Jurkat, Clone E6-1 (cell line): ENCODE results near the gene HOXD9.

Experiments used
- DNase-seq: peaks from one replicate; pipeline ENCODE4 v3.0.0-alpha.2; 2011; ENCODE audit warnings: low read depth, low spot score
- H3K4me3 ChIP-seq: 2 replicates; pipeline ENCODE4 v1.5.1; 2011; ENCODE audit warnings: mild to moderate bottlenecking, low read length, control low read depth, moderate library complexity

The HOXD9 gene

DNA sequence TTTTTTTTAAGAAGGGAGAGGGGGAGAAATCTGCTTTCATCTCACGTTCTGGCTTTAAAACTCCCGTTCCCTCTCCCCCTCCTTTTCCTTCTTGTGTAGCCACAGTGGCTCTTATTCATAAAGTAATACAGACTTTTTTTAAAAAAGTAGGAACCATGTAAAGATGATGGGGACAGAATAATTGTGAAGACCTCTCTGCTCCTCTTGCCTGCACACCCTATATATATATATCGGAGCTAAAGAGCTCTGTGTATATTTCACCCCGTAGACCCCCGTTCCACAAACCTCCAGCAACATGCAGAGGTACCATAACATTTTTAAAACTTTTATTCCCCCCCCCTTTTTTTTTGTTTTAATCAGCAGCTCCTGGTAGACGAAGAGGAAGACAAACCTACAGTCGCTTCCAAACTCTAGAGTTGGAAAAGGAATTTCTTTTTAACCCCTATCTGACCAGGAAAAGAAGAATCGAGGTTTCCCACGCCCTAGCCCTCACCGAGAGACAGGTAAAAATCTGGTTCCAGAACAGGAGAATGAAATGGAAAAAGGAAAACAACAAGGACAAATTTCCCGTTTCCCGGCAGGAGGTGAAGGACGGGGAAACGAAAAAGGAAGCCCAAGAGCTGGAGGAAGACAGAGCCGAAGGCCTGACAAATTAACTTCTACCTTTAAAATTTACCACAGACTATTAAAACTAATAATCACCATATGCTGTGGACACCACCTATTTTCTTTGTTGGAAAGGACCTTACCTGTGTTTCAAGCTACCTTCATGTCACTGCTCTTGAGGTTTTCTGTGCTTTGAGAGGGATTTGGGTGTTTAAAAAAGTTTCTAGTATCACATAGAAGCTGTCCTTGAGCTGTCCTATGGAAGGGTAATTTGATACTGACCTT lies 8.7 kb downstream of the HOXD9 start:
- DNase-seq, result no peak
- H3K4me3 ChIP-seq, result peak overlapping the region; percentile 22; the same call in 1 of the 2 replicates

DNA sequence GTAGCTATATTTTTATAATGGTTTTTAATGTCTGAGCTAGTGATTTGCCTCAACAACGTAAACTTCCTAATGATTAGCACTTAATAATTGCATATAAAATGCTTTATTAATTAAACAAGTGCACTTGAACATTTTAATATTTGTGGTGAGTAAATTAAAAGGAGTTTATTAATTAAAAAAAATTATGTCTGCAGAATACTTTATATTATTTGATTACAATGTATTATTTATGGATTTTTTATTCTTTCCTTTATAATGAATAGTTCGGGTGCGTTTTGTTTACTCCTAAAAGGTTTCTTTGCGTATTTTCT lies 9.3 kb downstream of the HOXD9 start:
- no peak for DNase-seq
- 0 out of 2 replicates have a peak overlapping the region, but pooled peaks have one; percentile 5 for H3K4me3 ChIP-seq

- peak; percentile 28 for DNase-seq
- H3K4me3 ChIP-seq, result peak overlapping the region; percentile 5; the same call in 1 of the 2 replicates
These were observed 10.0 kb downstream of the HOXD9 start for GRCh38 chr2:176132205-176133171.

GRCh38 chr2:176133389-176133788 lies 10.9 kb downstream of the HOXD9 start:
- no peak overlapping the region for H3K4me3 ChIP-seq
- no peak for DNase-seq

- no peak overlapping the region for H3K4me3 ChIP-seq
- DNase-seq, result no peak
These were observed 11.5 kb downstream of the HOXD9 start for GRCh38 chr2:176134035-176134434.

- DNase-seq, result no peak
- H3K4me3 ChIP-seq, result no peak overlapping the region
These were observed 12.5 kb downstream of the HOXD9 start for GRCh38 chr2:176135035-176135440.

- no peak overlapping the region for H3K4me3 ChIP-seq
- DNase-seq, result no peak
These were observed 14.1 kb downstream of the HOXD9 start for GRCh38 chr2:176136374-176137251.

DNA sequence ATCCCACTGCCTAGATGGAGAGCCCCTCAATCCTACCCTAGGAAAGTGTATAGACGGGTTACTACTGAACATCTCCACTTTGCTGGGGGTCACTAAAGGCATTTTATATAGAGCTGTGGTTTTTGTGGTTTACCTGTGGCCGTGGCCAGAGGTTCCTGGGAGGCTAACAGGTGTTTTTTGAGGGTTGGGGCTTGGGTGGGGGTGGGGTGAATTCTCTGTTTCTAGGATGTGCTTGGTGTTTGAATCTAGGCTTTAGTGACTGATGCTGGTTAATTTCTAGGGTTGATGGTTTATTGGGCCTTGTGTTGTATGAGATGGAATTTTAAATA lies 14.7 kb downstream of the HOXD9 start:
- no peak for DNase-seq
- H3K4me3 ChIP-seq, result no peak overlapping the region

GRCh38 chr2:176137906-176138305 lies 15.4 kb downstream of the HOXD9 start:
- DNase-seq, result no peak
- no peak overlapping the region for H3K4me3 ChIP-seq

DNA sequence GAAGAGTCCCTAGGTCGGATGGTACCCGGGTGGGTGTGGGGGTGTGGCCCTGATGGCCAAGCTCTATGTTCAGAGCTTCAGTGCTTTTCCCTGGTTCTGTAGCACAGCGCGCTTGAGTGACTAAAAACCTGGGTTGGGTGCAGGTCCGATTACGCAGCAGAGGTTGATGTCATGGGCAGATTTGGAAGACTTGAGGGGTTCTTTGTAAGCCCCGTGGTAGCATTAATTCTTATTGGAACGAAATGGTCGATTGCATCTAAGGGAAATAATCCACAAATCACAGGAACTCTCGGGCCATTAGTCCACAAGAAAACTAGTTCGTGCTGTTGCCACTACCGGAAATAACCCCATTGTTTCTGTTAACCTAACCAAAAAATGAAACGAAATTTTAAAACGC lies 16.0 kb downstream of the HOXD9 start:
- H3K4me3 ChIP-seq, result no peak overlapping the region
- DNase-seq, result no peak

DNA sequence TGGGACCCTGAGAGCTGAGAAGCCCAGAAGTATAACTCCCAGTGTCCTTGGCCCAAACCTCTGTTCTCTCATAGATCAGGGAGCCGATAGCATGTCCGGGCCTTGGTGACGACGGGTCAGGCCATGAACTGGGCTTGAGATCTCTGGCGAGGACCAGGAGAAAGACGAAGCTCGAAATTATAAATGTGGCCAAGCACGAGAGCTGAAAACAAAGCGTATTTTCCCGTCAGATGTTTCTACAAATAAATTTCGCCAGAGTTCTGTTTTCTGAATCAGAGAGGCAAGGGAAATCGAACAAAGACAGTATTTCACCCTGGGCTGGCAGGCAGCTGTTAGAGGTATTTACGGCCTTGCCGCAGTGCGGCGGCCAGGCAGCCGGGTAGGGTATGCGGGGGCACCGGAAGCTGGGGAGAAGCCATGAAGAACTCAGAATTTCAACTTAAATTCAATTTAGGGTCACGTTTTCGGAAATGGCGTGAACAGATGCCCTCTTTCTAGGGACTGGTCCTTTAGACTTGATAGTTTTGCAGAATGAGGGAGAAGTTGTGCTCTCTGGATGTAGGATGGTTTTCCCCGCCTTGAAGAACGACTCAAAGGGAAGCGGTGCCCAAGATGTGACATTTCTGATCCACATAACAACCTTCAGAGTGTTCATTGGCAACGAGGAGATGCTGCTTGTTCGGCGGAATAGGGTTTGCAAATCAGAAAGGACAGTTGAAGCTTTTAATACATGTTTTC lies 16.6 kb downstream of the HOXD9 start:
- no peak for DNase-seq
- H3K4me3 ChIP-seq, result no peak overlapping the region

DNA sequence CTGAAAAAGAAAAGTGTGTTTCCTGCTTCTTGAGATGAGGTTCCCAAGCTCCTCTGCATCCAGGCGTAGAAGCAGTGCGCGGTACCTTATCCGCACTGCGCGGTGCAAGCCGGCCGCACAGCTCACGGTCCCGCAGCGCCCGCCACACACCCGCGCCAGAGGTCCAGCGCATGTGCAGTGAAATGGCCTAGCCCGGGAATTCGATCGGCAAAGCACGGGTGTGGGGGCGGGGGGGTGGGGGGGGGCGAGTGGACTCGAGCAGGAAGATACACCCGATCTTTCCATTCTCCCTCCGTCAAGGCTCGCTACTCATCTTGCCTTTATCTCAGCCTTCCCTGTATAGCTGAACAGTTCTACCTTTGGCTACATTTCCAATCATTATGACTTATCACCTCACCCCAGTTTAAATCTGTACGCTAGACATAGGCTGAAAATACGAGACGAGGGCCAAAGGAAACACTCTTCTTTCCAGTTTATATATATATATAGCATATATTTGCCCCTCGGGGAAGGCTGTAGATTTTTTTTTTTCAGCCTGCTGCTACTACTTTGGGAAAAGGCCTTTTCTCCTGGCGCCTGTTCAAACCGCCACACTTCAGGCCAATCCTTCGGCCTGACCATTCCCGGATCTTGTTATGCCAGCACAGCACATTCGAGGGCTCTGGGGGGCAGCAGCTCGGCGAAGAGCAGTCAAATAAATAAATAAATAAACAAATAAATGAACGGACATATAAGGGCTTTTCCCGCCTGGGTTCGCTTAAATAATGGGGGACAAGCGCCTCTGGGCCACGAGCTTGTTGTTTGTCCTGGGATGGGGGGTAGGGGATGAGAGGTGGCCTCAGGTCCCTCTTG lies 17.4 kb downstream of the HOXD9 start:
- DNase-seq, result no peak
- H3K4me3 ChIP-seq, result peak overlapping the region; percentile 49

- peak; percentile 80 for DNase-seq
- H3K4me3 ChIP-seq, result peak overlapping the region; percentile 49
These were observed 18.2 kb downstream of the HOXD9 start for GRCh38 chr2:176140513-176141317.

DNA sequence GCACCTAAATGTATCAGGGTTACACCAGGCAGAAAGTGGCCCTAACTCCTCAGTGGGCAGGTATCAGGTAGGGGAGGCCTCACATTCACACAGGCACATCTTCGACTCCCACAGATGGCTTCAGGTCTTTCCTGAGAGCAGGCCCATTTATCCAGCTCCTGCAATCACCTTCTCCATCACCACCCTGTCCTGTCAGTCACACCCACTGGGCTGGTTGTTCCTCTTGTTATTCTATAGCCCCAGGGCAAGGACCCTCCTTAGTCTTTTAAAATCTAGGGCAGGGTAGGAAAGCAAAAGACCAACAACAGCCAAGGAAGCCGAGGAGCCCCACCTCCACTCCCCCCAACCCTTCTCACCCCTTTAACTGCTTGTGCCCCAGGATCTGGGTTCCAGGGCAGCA lies 19.8 kb downstream of the HOXD9 start:
- no peak overlapping the region for H3K4me3 ChIP-seq
- no peak for DNase-seq

GRCh38 chr2:176145085-176145969 lies 22.8 kb downstream of the HOXD9 start:
- DNase-seq, result no peak
- H3K4me3 ChIP-seq, result no peak overlapping the region

GRCh38 chr2:176146101-176146500 lies 23.6 kb downstream of the HOXD9 start:
- H3K4me3 ChIP-seq, result no peak overlapping the region
- no peak for DNase-seq
